ENCODE measurements around the gene PCSK5.

GRCh38 chr9:75869236-75869635 is 21.2 kb upstream of the PCSK5 start:
- no peak for TF ChIP-seq CTCF (IDR thresholded peaks at IDR 0.05 in 8 of 11, conservative IDR thresholded peaks at IDR 0.05 in 3 of 11)
- TF ChIP-seq POLR2A (IDR thresholded peaks at IDR 0.05) = no peak
